CD4-positive, CD25-positive, alpha-beta regulatory T cell (primary cell): ENCODE data around the gene DOCK7. TPM values are rescaled to one million over a fixed set of nuclear protein-coding genes. Genes with fewer than 3 reads are reported as not detected.

ENCODE experiments used
- ATAC-seq, 2 donors: fragments of 150-1000 bp; cut with Tn5 transposase; one replicate each; pipeline ENCODE4 v1.10.0; 2021; ENCODE audit warnings: low read depth in 2 of 2, moderate number of reproducible peaks in 2 of 2, moderate library complexity in 1 of 2
- DNase-seq, 3 donors: peaks; one replicate each; pipeline versions ENCODE4 v3.0.0 to v3.0.0-alpha.2; 2012 to 2022; ENCODE audit warnings: mixed read lengths in 1 of 3
- H3K27ac ChIP-seq: one replicate; pipeline ENCODE4 v1.7.0; 2013; ENCODE audit warnings: mild to moderate bottlenecking, low read length; ENCODE audit not compliant: insufficient read depth, poor library complexity, severe bottlenecking
- H3K27me3 ChIP-seq: one replicate; pipeline ENCODE4 v1.7.0; 2013; ENCODE audit warnings: low read length; ENCODE audit not compliant: control insufficient read depth, insufficient read depth
- H3K36me3 ChIP-seq: one replicate; pipeline ENCODE4 v1.7.0; 2013; ENCODE audit warnings: mild to moderate bottlenecking, low read length, moderate library complexity; ENCODE audit not compliant: control insufficient read depth, insufficient read depth
- H3K4me1 ChIP-seq: 2 replicates; pipeline ENCODE4 v1.7.0; 2013; ENCODE audit warnings: mild to moderate bottlenecking, low read length; ENCODE audit not compliant: insufficient read depth, control insufficient read depth, poor library complexity, severe bottlenecking
- H3K4me3 ChIP-seq: one replicate; pipeline ENCODE4 v1.7.0; 2013; ENCODE audit warnings: low read depth, mild to moderate bottlenecking, low read length, moderate library complexity
- H3K9me3 ChIP-seq, 2 experiments: 1 replicate in 1 of 2; 2 replicates in 1 of 2; pipeline ENCODE4 v1.7.0; 2013; ENCODE audit warnings: low read length in 2 of 2, mild to moderate bottlenecking in 1 of 2, moderate library complexity in 1 of 2; ENCODE audit not compliant: control insufficient read depth in 2 of 2
- H3K27ac Mint-ChIP-seq, 3 donors: one replicate each; pipeline ENCODE4 v1.8.0; 2020 to 2022; ENCODE audit warnings: mild to moderate bottlenecking in 3 of 3, mixed read lengths in 3 of 3, moderate library complexity in 2 of 3
- H3K27me3 Mint-ChIP-seq: one replicate; pipeline ENCODE4 v1.8.0; 2022; ENCODE audit warnings: mild to moderate bottlenecking, mixed read lengths
- H3K36me3 Mint-ChIP-seq: one replicate; pipeline ENCODE4 v1.8.0; 2020; ENCODE audit warnings: mixed read lengths
- H3K4me1 Mint-ChIP-seq, 4 donors: one replicate each; pipeline ENCODE4 v1.8.0; 2020 to 2022; ENCODE audit warnings: mixed read lengths in 4 of 4, mild to moderate bottlenecking in 1 of 4
- H3K4me3 Mint-ChIP-seq, 4 donors: one replicate each; pipeline ENCODE4 v1.8.0; 2020 to 2022; ENCODE audit warnings: mild to moderate bottlenecking in 4 of 4, mixed read lengths in 4 of 4, moderate library complexity in 3 of 4
- H3K9me3 Mint-ChIP-seq, 7 donors: one replicate each; pipeline ENCODE4 v1.8.0; 2020 to 2022; ENCODE audit warnings: mixed read lengths in 7 of 7, mild to moderate bottlenecking in 3 of 7, moderate library complexity in 2 of 7
- polyA plus RNA-seq, 4 donors: library from polyadenylated mRNA; unstranded; fragments of 300-500 nt; fragmentation: Illumina TruSeq; gene quantifications; one replicate each; pipeline ENCODE4 v1.2.3, GENCODE V29; 2021
- total RNA-seq: library from RNA; stranded (reverse); gene quantifications from one replicate; pipeline ENCODE4 v1.2.3, GENCODE V29; 2022

Gene DOCK7
- total and polyA plus RNA-seq, 5 donors from 2014 or later = 1.8 to 5.8 (median 2.5) TPM

GRCh38 chr1:62676611-62677356 is 11.4 kb downstream of the DOCK7 start:
- Histone ChIP-seq H3K27ac (no peak overlapping the region), H3K27me3 (no peaks in the 10 kb centered on the region), H3K36me3 (no peaks in the 10 kb centered on the region), H3K4me3 (no peak overlapping the region), H3K9me3 (no peaks in the 10 kb centered on the region), H3K4me1 (no peaks in the 10 kb centered on the region)
- H3K36me3 Mint-ChIP-seq = peaks cover 5% of the 10 kb centered on the region
- no peaks in the 10 kb centered on the region for H3K27me3 Mint-ChIP-seq
- H3K27ac Mint-ChIP-seq = peak overlapping the region in 1 of 3 donors; percentile 72
- DNase-seq (no peak), ATAC-seq (no peak)
- H3K9me3 Mint-ChIP-seq = peaks cover 0 to 4% (median 0%) of the 10 kb centered on the region in 7 donors
- H3K4me3 Mint-ChIP-seq = no peak overlapping the region
- H3K4me1 Mint-ChIP-seq = peaks cover 0 to 7% (median 0%) of the 10 kb centered on the region in 4 donors

GRCh38 chr1:62673629-62674028 is 14.6 kb downstream of the DOCK7 start:
- Mint-ChIP-seq H3K9me3 (peaks cover 0 to 1% (median 0%) of the 10 kb centered on the region in 7 donors), H3K36me3 (peaks cover 5% of the 10 kb centered on the region), H3K4me3 (no peak overlapping the region), H3K4me1 (peaks cover 0 to 8% (median 4%) of the 10 kb centered on the region in 4 donors), H3K27ac (no peak overlapping the region), H3K27me3 (no peaks in the 10 kb centered on the region)
- no peaks in the 10 kb centered on the region for H3K36me3 ChIP-seq
- no peaks in the 10 kb centered on the region for H3K4me1 ChIP-seq
- H3K4me3 ChIP-seq = no peak overlapping the region
- no peak for DNase-seq
- ATAC-seq = no peak
- no peaks in the 10 kb centered on the region for H3K9me3 ChIP-seq
- no peak overlapping the region for H3K27ac ChIP-seq
- H3K27me3 ChIP-seq = no peaks in the 10 kb centered on the region

- no peak overlapping the region for H3K27ac Mint-ChIP-seq
- DNase-seq (no peak), ATAC-seq (no peak)
Measured at GRCh38 chr1:62672029-62672428, 16.2 kb downstream of the DOCK7 start.

GRCh38 chr1:62654744-62655143 is 33.4 kb downstream of the DOCK7 start:
- Mint-ChIP-seq H3K27me3 (no peaks in the 10 kb centered on the region), H3K27ac (no peak overlapping the region), H3K9me3 (peaks cover 0 to 3% (median 0%) of the 10 kb centered on the region in 7 donors), H3K4me1 (peaks cover 0 to 5% (median under 1%) of the 10 kb centered on the region in 4 donors), H3K4me3 (no peak overlapping the region), H3K36me3 (peaks cover 10% of the 10 kb centered on the region)
- no peak for DNase-seq
- no peak overlapping the region for H3K27ac ChIP-seq
- H3K4me1 ChIP-seq = no peaks in the 10 kb centered on the region
- no peak overlapping the region for H3K4me3 ChIP-seq
- H3K27me3 ChIP-seq = no peaks in the 10 kb centered on the region
- H3K9me3 ChIP-seq = no peaks in the 10 kb centered on the region
- no peaks in the 10 kb centered on the region for H3K36me3 ChIP-seq
- ATAC-seq = no peak

More at GRCh38 chr1:62672029-62672428, 16.2 kb downstream of the DOCK7 start:
- Histone ChIP-seq H3K4me1 (no peaks in the 10 kb centered on the region), H3K27me3 (no peaks in the 10 kb centered on the region), H3K36me3 (no peaks in the 10 kb centered on the region), H3K27ac (no peak overlapping the region), H3K4me3 (no peak overlapping the region), H3K9me3 (no peaks in the 10 kb centered on the region)
- Mint-ChIP-seq H3K4me1 (peaks cover 0 to 5% (median 4%) of the 10 kb centered on the region in 4 donors), H3K4me3 (no peak overlapping the region), H3K36me3 (peaks cover 5% of the 10 kb centered on the region), H3K9me3 (no peaks in the 10 kb centered on the region), H3K27me3 (no peaks in the 10 kb centered on the region)

- H3K36me3 Mint-ChIP-seq = peaks cover 10% of the 10 kb centered on the region
- Histone ChIP-seq H3K36me3 (no peaks in the 10 kb centered on the region), H3K4me1 (no peaks in the 10 kb centered on the region), H3K9me3 (no peaks in the 10 kb centered on the region), H3K27ac (no peak overlapping the region), H3K4me3 (no peak overlapping the region), H3K27me3 (no peaks in the 10 kb centered on the region)
- H3K9me3 Mint-ChIP-seq = peaks cover 0 to 3% (median 0%) of the 10 kb centered on the region in 7 donors
- no peak overlapping the region for H3K27ac Mint-ChIP-seq
- H3K4me3 Mint-ChIP-seq = no peak overlapping the region
- H3K27me3 Mint-ChIP-seq = no peaks in the 10 kb centered on the region
- DNase-seq (no peak), ATAC-seq (no peak)
- peaks cover 0 to under 1% (median 0%) of the 10 kb centered on the region in 4 donors for H3K4me1 Mint-ChIP-seq
Measured at GRCh38 chr1:62652387-62652786, 35.8 kb downstream of the DOCK7 start.

- peaks cover 9% of the 10 kb centered on the region for H3K36me3 Mint-ChIP-seq
- H3K27ac ChIP-seq = no peak overlapping the region
- H3K27me3 Mint-ChIP-seq = no peaks in the 10 kb centered on the region
- no peak overlapping the region for H3K4me3 Mint-ChIP-seq
- no peaks in the 10 kb centered on the region for H3K36me3 ChIP-seq
- DNase-seq = no peak
- no peak overlapping the region for H3K4me3 ChIP-seq
- peaks cover 0 to 2% (median 0%) of the 10 kb centered on the region in 7 donors for H3K9me3 Mint-ChIP-seq
- H3K4me1 Mint-ChIP-seq = no peaks in the 10 kb centered on the region
- no peaks in the 10 kb centered on the region for H3K9me3 ChIP-seq
- no peak overlapping the region for H3K27ac Mint-ChIP-seq
- no peaks in the 10 kb centered on the region for H3K4me1 ChIP-seq
- no peaks in the 10 kb centered on the region for H3K27me3 ChIP-seq
- no peak for ATAC-seq
Measured at GRCh38 chr1:62643283-62643682, 44.9 kb downstream of the DOCK7 start.

- H3K9me3 ChIP-seq = no peaks in the 10 kb centered on the region
- no peaks in the 10 kb centered on the region for H3K36me3 ChIP-seq
Measured at GRCh38 chr1:62637392-62638105, 50.6 kb downstream of the DOCK7 start.

More at GRCh38 chr1:62637392-62638105, 50.6 kb downstream of the DOCK7 start:
- Histone ChIP-seq H3K4me1 (no peaks in the 10 kb centered on the region), H3K27me3 (no peaks in the 10 kb centered on the region), H3K4me3 (no peak overlapping the region), H3K27ac (no peak overlapping the region)
- DNase-seq = no peak
- peaks cover 0 to 4% (median 0%) of the 10 kb centered on the region in 7 donors for H3K9me3 Mint-ChIP-seq
- no peak overlapping the region for H3K4me3 Mint-ChIP-seq
- no peaks in the 10 kb centered on the region for H3K4me1 Mint-ChIP-seq
- peaks cover 7% of the 10 kb centered on the region for H3K36me3 Mint-ChIP-seq
- H3K27ac Mint-ChIP-seq = no peak overlapping the region
- ATAC-seq = no peak
- no peaks in the 10 kb centered on the region for H3K27me3 Mint-ChIP-seq
